Embryonic facial prominence (tissue), 1 donor: Measurements from ENCODE around the gene ECM1.

Experiments
- DNase-seq: peaks from one replicate; pipeline ENCODE4 v3.0.0-alpha.2; 2016; ENCODE audit errors: extremely low spot score

Gene ECM1

GRCh38 chr1:150545486-150546032 is 37.6 kb downstream of the ECM1 start:
- no peak for DNase-seq

- DNase-seq, result no peak
Measured at GRCh38 chr1:150546294-150546937, 38.5 kb downstream of the ECM1 start.

- no peak for DNase-seq
Measured at GRCh38 chr1:150548324-150548631, 40.4 kb downstream of the ECM1 start.

- DNase-seq, result no peak
Measured at GRCh38 chr1:150548632-150549495, 41.0 kb downstream of the ECM1 start, which contains the start of gene ADAMTSL4. Gene ADAMTSL4 (plus strand): TSS chr1:150549408. CDS start chr1:150552289, 2,881 bp downstream.

- no peak for DNase-seq
Measured at GRCh38 chr1:150549496-150550221, 41.8 kb downstream of the ECM1 start.

- DNase-seq, result no peak
Measured at GRCh38 chr1:150550222-150551050, 42.5 kb downstream of the ECM1 start.

GRCh38 chr1:150551051-150551783 is 43.3 kb downstream of the ECM1 start:
- DNase-seq, result no peak

- no peak for DNase-seq
Measured at GRCh38 chr1:150551784-150552127, 43.8 kb downstream of the ECM1 start.

- no peak for DNase-seq
Measured at GRCh38 chr1:150552128-150552910, 44.4 kb downstream of the ECM1 start.

- DNase-seq, result no peak
Measured at GRCh38 chr1:150552911-150553289, 45.0 kb downstream of the ECM1 start.

GRCh38 chr1:150553392-150554085 is 45.6 kb downstream of the ECM1 start:
- no peak for DNase-seq

- DNase-seq, result no peak
Measured at GRCh38 chr1:150554086-150554452, 46.2 kb downstream of the ECM1 start.

GRCh38 chr1:150555198-150555970 is 47.5 kb downstream of the ECM1 start:
- no peak for DNase-seq

GRCh38 chr1:150555971-150556865 is 48.3 kb downstream of the ECM1 start:
- no peak for DNase-seq

- DNase-seq, result no peak
Measured at GRCh38 chr1:150557065-150557600, 49.2 kb downstream of the ECM1 start.

- DNase-seq, result no peak
Measured at GRCh38 chr1:150557813-150558212, 49.9 kb downstream of the ECM1 start.

- no peak for DNase-seq
Measured at GRCh38 chr1:150558303-150558704, 50.4 kb downstream of the ECM1 start.
